ENCODE results near the gene TEX2.
"Not testable (repeated sequence)": the region's sequence is repeated elsewhere in the genome, so short reads cannot be mapped to it uniquely, and the experiment has no call there.

TEX2 gene

DNA sequence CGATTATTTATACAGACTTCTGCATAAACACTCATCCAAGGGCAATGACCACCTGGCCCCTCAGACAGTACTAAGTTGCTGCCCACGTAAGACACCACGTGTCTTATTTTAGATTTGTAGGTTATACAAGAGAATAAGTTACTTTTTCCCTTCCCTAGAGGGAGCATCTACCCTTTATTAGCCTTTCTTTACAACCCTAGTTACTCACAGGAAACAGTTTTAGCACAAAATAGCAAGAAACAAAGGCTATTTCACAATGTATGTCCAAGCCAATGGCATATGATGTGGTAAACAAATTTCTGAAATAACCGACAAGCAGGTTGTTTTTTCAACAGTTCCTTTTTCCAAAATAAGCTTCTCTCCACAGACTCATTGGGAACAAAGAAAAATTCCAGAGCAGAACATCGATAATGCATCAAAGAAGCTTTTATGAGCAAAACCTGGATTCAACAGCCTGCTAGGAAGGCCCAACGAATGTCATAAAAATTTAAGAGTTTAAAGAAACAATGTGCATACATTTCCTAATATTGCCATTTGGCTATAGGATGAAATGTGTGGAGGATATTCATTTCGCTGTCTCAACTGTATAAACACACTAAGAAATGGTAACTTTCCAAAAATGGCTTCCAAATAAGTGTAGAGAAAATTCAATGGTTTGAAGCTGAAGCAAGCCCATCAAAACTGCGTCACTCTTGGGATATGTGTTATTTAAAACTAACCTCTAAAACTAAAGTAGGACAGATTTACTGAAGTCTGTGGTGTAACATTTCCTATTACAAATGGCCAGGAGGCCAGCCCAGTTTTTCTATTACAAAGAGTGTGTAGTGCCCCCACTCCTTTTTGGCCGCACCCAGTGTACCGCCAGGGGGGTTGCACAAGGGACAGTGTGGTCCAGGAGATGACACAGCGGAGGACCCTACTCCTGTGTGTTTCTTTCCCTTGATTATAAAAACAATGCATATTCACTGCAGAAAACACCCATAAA is 82.7 kb downstream of the TEX2 start:
- DNase-seq, result no peak

DNA sequence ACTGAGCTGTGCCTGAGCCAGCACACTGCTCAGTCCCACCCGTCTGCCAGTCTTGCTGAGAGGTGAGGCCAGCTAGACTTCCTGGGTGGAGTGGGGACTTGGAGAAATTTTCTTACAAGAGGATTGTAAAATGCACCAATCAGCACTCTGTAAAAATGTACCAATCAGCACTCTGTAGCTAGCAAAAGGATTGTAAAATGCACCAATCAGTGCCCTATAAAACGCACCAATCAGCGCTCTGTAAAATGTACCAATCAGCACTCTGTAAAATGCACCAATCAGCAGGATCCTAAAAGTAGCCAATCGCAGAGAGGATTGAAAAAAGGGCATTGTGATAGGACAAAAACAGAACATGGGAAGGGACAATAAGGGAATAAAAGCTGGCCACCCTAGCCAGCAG is 84.0 kb downstream of the TEX2 start:
- DNase-seq, result not testable (repeated sequence)

DNA sequence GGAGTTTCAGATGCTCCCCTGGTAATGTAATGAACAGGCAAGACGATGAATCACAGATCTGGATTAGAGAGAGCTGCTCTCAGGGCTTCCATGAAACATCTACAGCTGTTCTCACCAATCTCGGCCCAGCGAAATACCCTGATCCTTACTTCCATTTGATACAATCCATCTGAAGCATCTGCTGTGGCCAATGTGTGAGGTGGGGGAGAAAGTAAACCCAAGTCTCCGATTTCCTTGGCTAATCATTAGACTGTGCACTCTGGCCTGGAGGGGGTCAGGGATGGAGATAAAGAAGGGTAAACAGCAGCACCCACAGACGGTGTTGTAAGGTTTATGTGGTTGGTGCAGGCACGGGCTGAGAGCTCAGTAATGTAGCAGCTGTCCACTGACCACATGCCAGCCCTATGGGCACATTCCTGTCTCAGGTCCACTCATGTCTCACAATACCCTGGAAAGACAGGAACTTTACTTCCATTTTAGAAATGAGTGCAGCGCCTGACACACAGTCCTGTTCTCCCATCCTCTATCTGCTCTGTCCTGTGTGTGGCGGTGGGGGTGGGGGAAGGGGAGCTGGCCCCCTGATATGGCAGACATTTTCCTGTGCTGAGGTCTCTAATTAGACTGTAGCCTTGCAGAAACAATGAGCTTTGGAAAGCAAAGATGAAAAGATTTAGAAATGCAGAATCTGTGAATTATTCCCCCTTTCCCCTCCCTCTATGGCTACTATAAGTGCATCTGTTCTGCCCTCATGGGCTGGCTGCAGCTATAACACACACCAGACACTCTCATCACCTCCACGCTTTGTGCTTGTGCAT is 84.8 kb downstream of the TEX2 start:
- no peak for DNase-seq

DNA sequence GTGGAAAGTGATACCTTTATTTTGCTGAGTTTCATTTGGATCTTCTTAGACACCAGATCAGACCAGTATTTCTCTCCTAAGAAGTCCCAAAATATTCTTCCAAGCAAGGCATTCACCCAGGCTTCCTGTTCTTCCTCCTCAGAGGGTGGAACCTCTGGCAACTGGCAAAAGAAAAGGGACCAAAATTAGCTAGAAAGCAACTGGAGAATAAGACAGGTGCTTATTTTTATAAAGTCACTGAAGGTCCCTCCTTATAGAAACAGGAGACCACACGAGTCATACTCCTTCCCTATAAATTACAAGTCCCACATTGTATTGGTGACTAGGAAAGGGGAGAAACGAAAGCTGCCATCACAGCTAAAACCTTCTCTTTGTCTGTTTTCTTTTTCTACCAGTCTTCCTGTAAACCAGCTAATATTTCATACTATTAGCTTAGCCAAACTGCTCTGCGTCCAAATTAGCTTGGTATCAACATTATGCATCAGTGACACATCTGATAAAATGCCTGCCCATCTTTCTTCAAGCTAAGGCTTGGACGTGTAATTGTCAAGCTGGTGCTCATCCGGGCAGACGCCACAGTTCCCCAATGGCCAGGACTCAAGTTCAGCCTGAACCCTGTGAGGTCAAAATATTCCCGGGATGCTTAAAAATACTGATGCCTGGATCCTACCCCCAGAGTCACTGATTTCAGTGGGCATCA is 85.6 kb downstream of the TEX2 start:
- DNase-seq, result no peak

DNA sequence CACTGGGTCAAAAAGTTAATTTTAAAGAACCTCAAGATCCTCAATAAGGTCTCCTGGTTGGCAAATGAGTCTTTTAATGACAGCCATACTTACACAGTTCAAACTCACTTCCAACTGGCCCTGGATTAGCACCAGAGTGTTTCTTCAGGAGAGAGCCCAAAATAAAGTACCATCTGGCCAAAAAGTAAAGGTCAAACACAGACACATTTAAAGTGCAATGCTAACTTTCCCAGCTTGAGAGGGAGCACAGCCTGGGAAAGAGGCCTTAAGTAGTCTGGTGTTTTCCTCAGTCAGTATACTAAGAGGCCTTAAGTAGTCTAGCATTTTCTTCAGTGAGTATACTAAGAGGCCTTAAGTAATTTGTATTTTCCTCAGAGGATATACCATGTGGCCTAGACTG is 86.5 kb downstream of the TEX2 start:
- no peak for DNase-seq

DNA sequence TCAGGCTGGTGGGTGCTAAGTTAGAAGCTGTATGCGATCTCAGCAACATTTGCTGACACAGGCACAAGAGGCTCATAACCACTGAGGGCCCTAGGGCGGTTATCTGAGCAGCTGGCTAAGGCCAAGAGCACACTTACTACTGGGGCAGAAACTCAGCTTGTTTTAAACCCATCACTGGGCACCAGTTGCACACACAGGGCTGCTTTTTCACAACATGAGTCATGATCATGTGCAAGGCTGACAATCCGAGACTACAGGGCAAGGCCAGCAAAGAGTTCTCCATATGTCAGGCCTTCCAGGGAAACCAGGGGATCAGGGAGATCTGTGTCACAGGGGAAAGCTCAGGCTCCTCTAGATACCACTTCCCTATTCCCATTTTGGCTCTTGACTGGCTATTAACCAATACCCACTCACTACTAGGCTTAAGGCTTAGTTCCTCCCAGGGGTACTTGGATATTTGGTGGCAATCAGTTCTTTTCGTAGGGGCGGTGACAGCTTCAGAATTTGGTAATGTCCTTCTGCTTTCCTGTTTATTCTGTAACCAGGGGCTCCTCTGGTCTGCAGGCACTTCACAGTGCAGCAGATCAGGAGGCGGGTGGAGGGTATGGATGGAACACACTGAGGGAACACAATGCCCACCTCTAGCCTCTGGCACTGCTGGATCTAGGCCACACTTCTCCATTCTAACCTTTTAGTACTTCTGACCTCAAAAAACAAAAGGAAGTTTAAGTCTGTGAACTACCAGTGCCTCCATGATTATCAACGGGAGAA is 88.2 kb downstream of the TEX2 start:
- DNase-seq, result no peak

DNA sequence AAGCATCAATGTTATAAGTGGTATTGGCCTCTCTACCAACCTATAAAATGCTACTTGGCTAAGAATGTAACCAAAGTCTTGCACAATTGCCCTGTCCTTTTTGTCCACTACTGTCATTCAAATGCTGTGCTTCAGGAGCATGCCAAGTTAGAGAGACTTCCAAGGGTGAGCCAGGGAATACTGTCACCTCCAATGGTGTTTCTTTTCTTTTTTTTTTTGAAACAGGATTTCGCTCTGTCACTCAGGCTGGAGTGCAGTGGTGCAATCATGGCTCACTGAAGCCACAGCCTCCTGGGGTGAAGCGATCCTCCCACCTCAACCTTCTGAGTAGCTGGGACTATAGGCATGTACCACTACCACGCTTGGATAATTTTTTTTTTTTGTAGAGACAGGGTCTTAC is 89.4 kb downstream of the TEX2 start:
- no peak for DNase-seq

DNA sequence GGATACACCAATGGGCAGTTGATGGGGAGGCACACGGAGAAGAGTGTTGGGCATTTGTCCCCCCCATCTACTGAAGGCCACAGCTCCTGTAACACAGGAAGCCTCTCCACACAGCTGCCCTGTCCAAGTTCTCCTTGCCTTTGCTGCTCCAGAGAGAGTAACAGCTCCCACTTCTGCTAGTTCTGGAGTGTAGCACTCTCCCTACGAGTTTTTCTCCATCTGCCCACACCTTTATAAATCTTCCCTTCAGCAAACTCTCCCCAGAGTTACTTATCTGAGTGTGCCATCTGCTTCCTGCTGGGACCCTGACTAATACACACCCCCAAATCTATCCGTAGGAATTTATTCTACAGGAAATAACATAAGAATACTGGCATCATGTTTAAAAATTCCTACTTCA is 90.5 kb downstream of the TEX2 start:
- no peak for DNase-seq

DNA sequence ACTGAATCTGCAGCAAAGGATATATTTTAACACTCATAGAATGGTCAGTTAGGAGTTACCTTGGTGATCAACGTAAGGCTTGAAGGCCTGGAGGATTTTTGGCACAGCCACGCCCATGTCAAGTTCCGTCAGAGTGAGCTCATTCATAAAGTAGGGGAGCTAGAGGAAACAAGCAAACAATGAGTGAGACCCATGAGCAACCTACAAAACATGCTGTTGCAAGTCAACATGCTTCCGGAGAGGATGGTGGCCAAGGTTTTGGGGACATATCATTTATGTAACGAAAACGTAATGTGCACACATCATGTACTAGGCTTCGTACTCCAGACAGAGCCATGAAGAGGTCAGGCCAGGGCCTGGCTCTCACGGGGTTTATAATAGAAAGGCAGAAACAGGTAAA is 92.0 kb downstream of the TEX2 start:
- DNase-seq, result peak; percentile 32

DNA sequence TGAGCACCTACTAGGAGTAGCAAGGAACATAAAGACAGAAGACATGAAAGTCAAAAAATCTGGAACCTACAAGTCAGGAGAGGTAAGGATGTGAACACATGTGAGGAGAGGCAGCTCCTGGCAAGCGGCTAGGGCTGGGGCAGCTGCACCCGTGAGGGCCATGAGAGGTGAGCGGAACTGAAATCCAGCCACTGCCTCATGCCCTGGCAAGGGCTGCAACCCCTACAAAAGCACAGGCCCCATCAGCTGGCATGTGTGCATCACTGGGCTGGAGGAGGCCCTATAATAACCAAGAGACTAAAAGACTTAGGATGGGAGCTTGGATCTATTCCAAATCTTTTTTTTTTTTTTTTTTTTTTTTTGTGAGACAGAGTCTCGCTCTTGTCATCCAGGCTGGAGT is 92.8 kb downstream of the TEX2 start:
- no peak for DNase-seq

DNA sequence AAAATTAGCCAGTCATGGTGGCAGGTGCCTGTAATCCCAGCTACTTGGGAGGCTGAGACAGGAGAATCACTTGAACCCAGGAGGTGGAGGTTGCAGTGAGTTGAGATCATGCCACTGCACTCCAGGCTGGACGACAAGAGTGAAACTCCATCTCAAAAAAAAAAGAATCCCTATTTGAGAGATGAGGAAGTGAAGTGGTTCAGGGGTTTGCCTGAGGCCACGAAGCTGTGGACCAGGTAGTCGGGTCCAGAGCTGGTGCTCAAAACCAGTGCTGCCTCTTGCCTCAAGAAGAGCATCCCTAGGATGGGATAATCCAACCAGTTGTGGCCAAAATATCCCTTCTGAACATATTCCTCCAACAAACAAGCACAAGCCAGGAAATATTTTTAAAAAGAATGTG is 95.4 kb downstream of the TEX2 start:
- not testable (repeated sequence) for DNase-seq

DNA sequence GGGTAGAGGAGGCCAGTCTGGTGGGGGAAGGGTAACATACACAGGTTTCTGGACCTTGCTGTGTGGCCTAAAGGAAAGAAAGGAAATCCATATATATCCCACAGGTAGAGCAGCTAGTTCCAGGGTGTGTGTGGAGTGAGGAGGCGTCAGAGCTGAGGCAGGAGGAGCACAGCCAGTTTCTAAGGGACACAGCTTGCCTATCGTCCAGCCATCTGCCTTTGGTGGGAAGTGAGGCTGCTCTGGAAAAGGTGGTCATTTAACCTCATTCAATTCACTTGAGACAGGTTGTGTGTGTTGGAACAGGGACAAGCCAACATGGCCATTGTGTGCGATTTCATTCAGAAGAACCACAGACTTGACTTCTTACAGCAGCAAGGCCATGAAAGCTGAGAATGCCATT is 96.2 kb downstream of the TEX2 start:
- no peak for DNase-seq

DNA sequence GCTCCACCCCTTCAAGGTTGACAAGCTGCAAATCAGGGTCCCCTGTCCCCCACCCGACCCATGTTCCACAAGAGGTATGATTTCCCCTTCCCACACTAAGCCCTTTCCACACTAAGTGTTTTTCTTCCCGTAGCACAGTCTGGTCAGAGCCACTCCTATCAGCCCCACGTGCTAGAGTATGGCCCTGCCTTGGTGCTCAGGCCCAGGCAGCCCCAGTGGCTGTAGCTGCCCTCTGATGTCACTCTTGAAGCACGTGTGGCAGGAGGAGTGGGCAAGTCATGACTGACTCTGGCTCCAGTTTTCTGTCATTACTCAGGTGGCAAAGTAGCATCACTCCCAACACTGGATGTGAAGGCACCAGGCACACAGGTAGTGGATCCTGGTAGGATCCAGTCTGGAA is 97.7 kb downstream of the TEX2 start:
- peak; percentile 41 for DNase-seq

DNA sequence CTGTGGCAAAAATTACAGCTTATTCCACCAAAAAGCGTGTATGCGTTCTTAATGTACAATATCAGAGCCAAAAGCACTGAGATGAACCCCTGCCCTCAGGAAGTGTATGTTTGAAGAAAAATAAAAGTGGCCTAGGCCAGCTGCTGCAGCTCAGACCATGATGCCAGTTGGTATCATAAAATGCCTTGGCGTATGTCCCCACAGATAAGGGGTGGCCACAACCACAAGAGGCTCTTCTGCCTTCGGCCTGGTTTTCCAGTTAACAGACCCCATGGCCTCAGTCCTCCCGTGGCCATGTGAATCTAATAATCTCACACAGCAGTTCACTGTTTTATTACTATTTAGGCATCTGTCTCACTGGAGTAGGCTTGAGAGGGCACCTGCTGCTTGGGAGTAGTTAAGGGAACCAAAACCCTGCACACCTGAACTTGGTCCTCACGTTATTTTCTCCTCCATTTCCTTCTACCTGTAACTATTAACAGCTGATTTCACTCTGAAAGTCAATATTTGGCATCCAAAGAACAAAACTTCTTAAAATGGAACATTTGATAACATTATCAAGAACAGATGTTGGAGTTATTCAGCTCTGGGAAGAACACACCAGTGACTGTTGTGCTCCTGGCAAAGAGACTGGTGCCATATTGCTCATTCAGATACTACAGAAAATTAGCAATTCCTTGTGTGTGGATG is 98.3 kb downstream of the TEX2 start:
- peak; percentile 28 for DNase-seq

DNA sequence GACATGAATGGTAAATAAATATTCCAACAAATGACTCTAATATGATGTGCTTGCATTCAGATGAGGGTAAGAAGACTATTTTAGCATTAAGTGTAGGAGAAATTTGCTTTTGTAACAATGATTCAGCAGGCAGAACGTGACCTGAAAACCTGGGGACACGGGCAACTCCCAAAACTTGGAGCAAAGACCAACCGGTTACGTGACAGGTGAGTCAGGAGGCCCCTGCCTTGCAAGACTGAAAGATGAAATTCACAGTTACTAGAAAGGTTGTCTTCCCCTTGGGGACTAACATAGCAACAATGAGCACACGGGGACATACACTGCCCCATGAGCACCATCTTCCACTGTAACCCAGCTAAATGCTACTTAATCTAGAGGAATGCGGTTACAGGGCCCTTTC is 99.6 kb downstream of the TEX2 start:
- no peak for DNase-seq

DNA sequence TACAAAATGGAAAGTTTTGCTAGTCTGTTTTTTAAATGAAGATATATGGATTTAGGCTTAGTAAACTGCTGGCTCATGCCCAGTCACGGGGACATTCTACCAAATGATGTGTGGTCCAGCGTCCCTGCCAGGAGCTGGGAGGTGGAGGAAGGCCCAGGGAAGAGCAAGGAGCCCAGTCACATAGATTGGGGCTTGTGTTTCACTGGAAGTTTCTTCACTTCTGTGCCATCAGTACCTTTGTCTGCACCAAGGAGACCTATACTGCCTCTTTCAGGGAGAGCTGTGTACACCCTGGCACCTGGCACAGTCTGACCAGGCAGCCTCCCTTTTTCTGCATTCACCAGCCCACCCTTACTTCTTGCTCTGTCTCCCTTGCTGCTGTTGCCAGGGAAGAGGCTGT is 100.5 kb downstream of the TEX2 start:
- DNase-seq, result peak; percentile 43

DNA sequence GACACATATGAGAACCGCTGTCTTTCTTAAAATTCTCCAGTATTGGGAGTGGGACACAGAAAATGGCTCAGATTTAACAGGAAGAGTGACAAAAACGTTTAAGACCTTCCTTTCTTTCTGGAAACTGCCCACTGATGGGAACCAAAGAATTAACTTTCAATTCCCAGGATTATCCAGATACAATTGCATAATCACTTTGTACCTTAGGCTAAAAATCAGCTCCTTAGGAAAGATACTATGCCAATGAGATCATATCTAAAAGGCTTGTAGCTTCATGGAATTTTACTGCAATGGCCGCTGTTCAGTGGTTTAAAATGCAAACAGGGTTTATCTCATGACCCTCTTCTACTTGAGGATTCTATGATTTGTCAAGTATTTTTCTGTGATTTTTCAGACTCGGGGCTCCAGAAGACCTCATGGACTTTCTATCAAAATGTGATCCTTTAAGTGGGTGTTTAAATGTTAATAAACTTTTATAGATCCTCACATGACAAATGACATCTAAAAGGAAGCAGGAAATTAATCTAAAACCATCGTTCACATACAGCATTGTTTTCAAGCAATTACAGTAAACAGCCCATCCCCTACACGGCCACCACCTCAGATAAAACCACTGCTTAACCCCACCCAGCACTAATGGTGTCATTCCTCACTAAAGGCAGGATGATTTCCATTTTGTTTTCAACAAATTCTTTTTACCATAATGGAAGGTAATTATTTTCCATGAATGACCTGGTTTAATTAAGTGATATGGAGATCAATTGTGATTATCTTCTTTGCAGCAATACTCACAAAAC is 101.5 kb downstream of the TEX2 start:
- no peak for DNase-seq

DNA sequence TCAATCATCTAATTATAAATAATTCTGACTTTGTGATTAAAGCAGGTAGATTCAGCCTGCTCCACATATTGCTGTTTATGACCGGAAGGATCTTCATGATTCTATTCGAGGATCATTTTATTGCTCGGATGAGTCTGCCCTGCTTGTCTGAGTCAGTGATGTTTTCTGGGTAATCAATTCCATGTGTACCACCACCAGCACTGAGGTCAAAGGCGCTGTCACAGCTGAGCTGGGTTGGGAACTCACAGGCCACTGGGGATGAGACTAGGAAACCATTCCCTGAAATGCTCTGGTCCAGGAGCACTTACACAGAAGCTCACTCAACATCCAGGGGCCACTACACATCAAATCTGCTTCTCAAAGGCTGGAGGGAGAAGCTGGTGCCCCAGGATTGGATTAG is 102.7 kb downstream of the TEX2 start:
- no peak for DNase-seq

DNA sequence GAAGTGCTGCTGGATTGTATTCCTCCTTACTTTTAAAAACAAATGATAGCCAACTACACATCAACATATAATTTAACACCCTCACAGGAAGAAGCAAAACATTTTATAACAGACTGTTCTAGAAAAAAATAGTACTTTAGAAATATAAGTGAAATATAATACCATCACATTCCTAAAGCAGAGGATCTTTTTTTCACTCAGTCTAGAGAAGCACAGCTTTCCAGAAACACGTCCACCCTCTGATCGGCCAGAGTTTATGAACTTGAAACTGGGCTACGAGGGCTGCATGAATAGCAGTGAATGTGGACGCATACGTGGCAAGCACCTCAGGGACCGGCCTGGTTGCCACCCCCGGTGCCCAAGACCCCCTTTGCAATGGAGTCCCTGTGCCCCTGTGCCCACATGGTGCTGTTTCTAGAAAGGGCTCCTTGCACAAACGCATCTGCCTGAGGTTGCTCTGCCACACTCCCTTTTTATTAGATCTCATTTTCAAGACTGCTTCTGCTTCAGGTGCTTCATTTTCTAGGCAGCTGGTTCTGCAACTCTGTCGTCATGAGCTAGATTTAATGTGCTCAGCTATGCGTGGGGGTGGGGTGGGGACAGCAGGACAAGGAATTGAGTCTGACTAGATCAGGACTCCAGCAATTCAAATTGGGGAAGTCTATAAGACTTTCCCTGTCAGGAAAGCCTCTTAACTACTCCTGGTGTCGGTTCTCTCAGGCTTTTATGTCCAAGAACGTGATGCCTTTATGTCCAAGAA is 104.0 kb downstream of the TEX2 start:
- no peak for DNase-seq

DNA sequence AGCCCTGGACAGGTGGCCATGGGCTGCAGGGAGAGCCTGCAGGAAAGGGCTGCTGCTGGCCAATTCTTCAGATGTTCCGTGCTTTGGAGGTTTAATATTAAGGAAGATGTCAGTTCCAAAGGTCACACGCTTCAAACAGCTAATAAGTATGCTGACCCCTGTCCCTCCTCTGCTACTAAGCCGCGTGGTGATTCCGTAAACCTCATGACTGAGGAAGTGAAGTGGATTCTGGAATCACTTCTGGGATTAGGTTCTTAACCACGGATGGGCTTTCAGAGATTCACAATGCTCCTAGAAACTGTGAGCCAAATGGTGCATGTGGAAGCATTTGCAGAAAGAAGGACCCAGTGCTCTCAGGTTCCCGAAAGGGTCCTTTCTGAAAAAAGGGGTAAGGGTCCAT is 104.7 kb downstream of the TEX2 start:
- DNase-seq, result peak; percentile 40
